Uterus (tissue), 4 donors: Measurements from ENCODE around the gene ATXN7L1. TPM values are rescaled to one million over a fixed set of nuclear protein-coding genes. Genes with fewer than 3 reads are reported as not detected.

ENCODE experiments used
- DNase-seq, 2 donors: peaks; one replicate each; pipeline ENCODE4 v3.0.0-alpha.2; 2019 to 2020
- H3K27ac ChIP-seq, 2 donors: fragments of 200-600 bp; sonication (generic); 1 replicate in 1 of 2; 2 replicates in 1 of 2; pipeline ENCODE4 v1.5.1; 2016 to 2018
- H3K27me3 ChIP-seq, 2 donors: fragments of 200-600 bp; sonication (generic); one replicate each; pipeline ENCODE4 v1.5.1; 2018 to 2019; ENCODE audit warnings: control low read depth in 1 of 2
- H3K36me3 ChIP-seq, 2 donors: fragments of 200-600 bp; sonication (generic); one replicate each; pipeline ENCODE4 v1.5.1; 2019; ENCODE audit warnings: control low read depth in 1 of 2
- H3K4me1 ChIP-seq, 2 donors: fragments of 200-600 bp; sonication (generic); one replicate each; pipeline ENCODE4 v1.5.1; 2018 to 2019; ENCODE audit warnings: control low read depth in 1 of 2
- H3K4me3 ChIP-seq, 2 donors: fragments of 200-600 bp; sonication (generic); 1 replicate in 1 of 2; 2 replicates in 1 of 2; pipeline ENCODE4 v1.5.1; 2018 to 2019; ENCODE audit warnings: mild to moderate bottlenecking in 1 of 2
- H3K9me3 ChIP-seq, 2 donors: fragments of 200-600 bp; sonication (generic); one replicate each; pipeline ENCODE4 v1.5.1; 2019; ENCODE audit warnings: control low read depth in 1 of 2
- POLR2A ChIP-seq, 2 donors: fragments of 450-650 bp; IDR thresholded peaks; one replicate each; pipeline ENCODE4 v1.6.1; 2016; ENCODE audit warnings: antibody characterized with exemption in 2 of 2, mild to moderate bottlenecking in 1 of 2, moderate library complexity in 1 of 2
- intact Hi-C: fragments of 100-400 bp; cut with DNase I; formaldehyde crosslinking; loops from one replicate; pipeline ENCODE4 v1.15.1; 2023; ENCODE audit warnings: low total_unique reads
- total RNA-seq, 4 donors: library from RNA; depleted of rRNA in 3 of 4; stranded (reverse); fragments of >200 nt in 3 of 4; gene quantifications; one replicate each; pipeline versions ENCODE4 v1.1.0 to v1.2.4, GENCODE V29; 2014 to 2023
- TF ChIP-seq, protein P1 (sequence below), 4 experiments: fragments of 200-600 bp in 2 of 4; fragments of 450-650 bp in 2 of 4; sonication (generic) in 2 of 4; IDR thresholded peaks; one replicate each; pipeline ENCODE4 v1.5.1; 2016 to 2019; ENCODE audit warnings: antibody characterized with exemption in 4 of 4, mild to moderate bottlenecking in 2 of 4, moderate library complexity in 1 of 4
- donor health status: DM: yes; HTN: yes; CAD: no.

ATXN7L1 gene, protein sequence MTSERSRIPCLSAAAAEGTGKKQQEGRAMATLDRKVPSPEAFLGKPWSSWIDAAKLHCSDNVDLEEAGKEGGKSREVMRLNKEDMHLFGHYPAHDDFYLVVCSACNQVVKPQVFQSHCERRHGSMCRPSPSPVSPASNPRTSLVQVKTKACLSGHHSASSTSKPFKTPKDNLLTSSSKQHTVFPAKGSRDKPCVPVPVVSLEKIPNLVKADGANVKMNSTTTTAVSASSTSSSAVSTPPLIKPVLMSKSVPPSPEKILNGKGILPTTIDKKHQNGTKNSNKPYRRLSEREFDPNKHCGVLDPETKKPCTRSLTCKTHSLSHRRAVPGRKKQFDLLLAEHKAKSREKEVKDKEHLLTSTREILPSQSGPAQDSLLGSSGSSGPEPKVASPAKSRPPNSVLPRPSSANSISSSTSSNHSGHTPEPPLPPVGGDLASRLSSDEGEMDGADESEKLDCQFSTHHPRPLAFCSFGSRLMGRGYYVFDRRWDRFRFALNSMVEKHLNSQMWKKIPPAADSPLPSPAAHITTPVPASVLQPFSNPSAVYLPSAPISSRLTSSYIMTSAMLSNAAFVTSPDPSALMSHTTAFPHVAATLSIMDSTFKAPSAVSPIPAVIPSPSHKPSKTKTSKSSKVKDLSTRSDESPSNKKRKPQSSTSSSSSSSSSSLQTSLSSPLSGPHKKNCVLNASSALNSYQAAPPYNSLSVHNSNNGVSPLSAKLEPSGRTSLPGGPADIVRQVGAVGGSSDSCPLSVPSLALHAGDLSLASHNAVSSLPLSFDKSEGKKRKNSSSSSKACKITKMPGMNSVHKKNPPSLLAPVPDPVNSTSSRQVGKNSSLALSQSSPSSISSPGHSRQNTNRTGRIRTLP
- total RNA-seq, result 10 to 100 TPM in 2 of 4 donors, 1 to 10 TPM in 2; 4.4 to 22.4 (median 11.0) TPM

DNA sequence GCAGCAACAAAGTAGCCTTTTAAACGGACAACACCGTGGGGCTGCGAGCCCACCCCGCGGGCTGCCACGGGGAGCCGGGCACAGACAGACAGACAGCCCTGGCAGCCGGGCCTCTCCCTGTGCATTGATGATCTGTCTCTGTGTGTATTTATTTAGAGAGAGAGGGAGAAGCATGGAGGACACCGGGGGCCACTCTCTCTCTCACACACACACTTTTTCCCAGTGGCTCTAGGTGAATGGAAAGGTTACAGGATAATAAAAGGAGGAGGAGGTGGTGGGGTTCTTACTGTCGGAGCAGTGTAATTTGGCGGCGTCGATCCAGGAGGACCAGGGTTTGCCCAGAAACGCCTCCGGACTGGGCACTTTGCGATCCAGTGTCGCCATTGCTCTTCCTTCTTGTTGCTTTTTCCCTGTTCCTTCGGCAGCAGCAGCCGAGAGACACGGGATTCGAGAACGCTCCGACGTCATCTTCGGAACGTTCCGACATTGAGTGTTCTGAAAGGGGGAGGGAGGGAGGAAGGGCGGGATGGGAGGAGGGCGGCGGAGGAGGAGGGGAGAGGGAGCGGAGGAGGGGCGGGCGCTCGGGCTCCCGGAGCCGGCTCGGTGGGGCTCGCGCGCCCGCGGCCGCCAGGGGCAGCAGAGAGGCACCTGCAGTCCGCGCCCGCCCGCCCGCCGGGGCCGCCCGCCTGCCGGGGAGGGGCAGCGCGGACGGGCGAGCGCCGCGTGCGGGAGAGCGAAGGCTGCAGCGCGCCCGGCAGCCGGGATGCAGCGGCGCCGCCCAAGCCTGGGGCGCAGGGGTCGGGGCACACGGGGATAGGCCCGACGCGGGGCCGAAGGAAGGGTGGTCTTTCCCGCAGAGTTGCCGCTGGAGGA lies at the start of gene ATXN7L1:
Gene ATXN7L1, minus strand, starts transcription at position 509 of the 873 bp plus-strand sequence. Its CDS starts 41 bp downstream, at position 468.
- no peaks in the 10 kb centered on the region for H3K27me3 ChIP-seq
- peak within 1 kb of the TSS; percentile 84 to 87 for H3K27ac ChIP-seq
- intact Hi-C loops, result no loop called here
- DNase-seq, result peak; percentile 94 to 96
- no peaks in the 10 kb centered on the region for H3K36me3 ChIP-seq
- no peaks in the 10 kb centered on the region for H3K4me1 ChIP-seq
- peak within 1 kb of the TSS; percentile 69 to 74 for H3K4me3 ChIP-seq
- peak; percentile 49 to 68 for TF ChIP-seq POLR2A (IDR thresholded peaks at IDR 0.05)
- TF ChIP-seq, protein P1, sequence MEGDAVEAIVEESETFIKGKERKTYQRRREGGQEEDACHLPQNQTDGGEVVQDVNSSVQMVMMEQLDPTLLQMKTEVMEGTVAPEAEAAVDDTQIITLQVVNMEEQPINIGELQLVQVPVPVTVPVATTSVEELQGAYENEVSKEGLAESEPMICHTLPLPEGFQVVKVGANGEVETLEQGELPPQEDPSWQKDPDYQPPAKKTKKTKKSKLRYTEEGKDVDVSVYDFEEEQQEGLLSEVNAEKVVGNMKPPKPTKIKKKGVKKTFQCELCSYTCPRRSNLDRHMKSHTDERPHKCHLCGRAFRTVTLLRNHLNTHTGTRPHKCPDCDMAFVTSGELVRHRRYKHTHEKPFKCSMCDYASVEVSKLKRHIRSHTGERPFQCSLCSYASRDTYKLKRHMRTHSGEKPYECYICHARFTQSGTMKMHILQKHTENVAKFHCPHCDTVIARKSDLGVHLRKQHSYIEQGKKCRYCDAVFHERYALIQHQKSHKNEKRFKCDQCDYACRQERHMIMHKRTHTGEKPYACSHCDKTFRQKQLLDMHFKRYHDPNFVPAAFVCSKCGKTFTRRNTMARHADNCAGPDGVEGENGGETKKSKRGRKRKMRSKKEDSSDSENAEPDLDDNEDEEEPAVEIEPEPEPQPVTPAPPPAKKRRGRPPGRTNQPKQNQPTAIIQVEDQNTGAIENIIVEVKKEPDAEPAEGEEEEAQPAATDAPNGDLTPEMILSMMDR (IDR thresholded peaks at IDR 0.05), result peak in 3 of 4 experiments; percentile 82 to 95 (median 93)
- no peaks in the 10 kb centered on the region for H3K9me3 ChIP-seq

DNA sequence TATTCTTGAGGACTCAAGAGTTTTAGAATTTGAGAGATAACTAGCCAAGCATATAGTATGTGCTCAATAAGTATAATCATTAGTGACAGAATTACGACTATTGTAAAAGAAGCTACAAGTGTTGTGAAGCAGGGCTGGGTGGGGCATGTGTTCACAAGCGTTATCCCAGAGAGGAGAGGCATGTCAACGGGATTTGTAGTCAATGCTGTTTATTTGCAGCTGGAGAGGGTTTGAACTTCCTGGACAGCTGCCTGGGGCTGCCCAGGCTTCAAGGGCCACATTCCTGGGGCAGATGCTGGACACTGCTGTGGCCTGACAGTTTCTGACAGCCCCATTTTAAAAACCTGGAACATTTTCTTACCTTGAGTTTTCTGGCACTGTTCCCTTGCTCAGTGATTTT lies 49.7 kb upstream of the ATXN7L1 start:
- TF ChIP-seq, protein P1 (IDR thresholded peaks at IDR 0.05), result no peak
- no peak for TF ChIP-seq POLR2A (IDR thresholded peaks at IDR 0.05)
- intact Hi-C loops, result no loop called here
- no peaks in the 10 kb centered on the region for H3K9me3 ChIP-seq
- H3K4me3 ChIP-seq, result no peak overlapping the region
- no peak for DNase-seq
- H3K36me3 ChIP-seq, result no peaks in the 10 kb centered on the region
- no peaks in the 10 kb centered on the region for H3K4me1 ChIP-seq
- H3K27me3 ChIP-seq, result no peaks in the 10 kb centered on the region
- H3K27ac ChIP-seq, result no peak overlapping the region

DNA sequence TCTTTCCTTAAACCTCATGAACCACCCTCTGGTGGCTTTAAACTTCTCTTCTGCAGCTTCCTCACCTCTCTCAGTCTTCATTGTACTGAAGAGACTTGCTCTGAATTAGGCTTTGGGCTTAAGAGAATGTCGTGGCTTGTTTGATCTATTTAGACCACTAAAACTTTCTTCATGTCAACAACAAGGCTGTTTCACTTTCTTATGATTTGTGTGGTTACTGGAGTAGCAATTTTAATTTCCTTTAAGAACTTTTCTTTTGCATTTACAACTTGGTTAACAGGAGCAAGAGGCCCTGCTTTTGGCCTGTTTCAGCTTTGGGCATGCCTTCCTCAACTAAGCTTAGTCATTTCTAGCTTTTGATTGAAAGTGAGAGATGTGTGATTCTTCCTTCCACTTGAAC lies 48.5 kb upstream of the ATXN7L1 start:
- intact Hi-C loops, result no loop called here
- no peak overlapping the region for H3K4me3 ChIP-seq
- no peak for DNase-seq
- no peaks in the 10 kb centered on the region for H3K36me3 ChIP-seq
- no peak for TF ChIP-seq POLR2A (IDR thresholded peaks at IDR 0.05)
- TF ChIP-seq, protein P1 (IDR thresholded peaks at IDR 0.05), result no peak
- no peak overlapping the region for H3K27ac ChIP-seq
- no peaks in the 10 kb centered on the region for H3K9me3 ChIP-seq
- no peaks in the 10 kb centered on the region for H3K27me3 ChIP-seq
- no peaks in the 10 kb centered on the region for H3K4me1 ChIP-seq

DNA sequence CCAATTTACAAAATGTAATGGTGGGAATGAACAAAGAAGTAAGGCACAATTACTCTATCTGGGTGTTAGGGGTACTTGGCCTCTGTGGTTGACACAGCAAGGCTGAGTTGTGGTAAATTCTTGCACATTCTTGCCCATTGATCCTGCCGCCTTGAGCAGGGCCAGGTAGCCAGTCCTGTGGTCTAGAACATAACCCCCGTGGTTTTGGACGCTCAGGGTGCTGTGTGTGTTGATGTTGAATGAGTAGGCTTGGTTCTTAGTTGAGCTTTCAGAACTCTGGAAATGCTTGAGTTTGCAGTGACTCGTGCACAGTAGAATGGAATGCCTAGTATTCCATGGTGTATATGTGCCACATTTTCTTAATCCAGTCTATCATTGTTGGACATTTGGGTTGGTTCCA lies 44.4 kb upstream of the ATXN7L1 start:
- Histone ChIP-seq H3K27ac (no peak overlapping the region), H3K9me3 (no peaks in the 10 kb centered on the region), H3K27me3 (no peaks in the 10 kb centered on the region), H3K4me1 (no peaks in the 10 kb centered on the region), H3K4me3 (no peak overlapping the region), H3K36me3 (no peaks in the 10 kb centered on the region)
- TF ChIP-seq POLR2A (IDR thresholded peaks at IDR 0.05), result no peak
- TF ChIP-seq, protein P1 (IDR thresholded peaks at IDR 0.05), result no peak
- DNase-seq, result no peak
- intact Hi-C loops, result no loop called here
